Endothelial cell of umbilical vein (primary cell): ENCODE measurements around the gene STT3B. TPM values are rescaled to one million over a fixed set of nuclear protein-coding genes. Genes with fewer than 3 reads are reported as not detected.

Experiments used
- BruUV-seq: library from RNA; stranded (reverse); fragments of 400-500 nt; replicated peaks from 2 replicates; lab custom pipeline; 2021; lab: Mats Ljungman, UMichigan
- CTCF ChIA-PET: fragments of 300-600, 350-600 bp; sonication (Branson Sonifier 250); formaldehyde crosslinking; loops from one replicate; lab custom pipeline; 2021; ENCODE audit warnings: antibody characterized with exemption, inconsistent platforms; lab: Charles Lee
- POLR2A ChIA-PET: fragments of 300-600, 350-600 bp; sonication (Branson Sonifier 250); formaldehyde crosslinking; loops from one replicate; lab custom pipeline; 2021; ENCODE audit warnings: antibody characterized with exemption, inconsistent platforms; lab: Charles Lee
- DNase-seq: peaks from one replicate; pipeline ENCODE4 v3.0.0-alpha.2; 2011; ENCODE audit warnings: low read depth, low spot score
- FAIRE-seq: peaks from 2 replicates; lab custom pipeline; 2011; peaks lifted over from hg19 to GRCh38; lab: Jason Lieb, UNC
- H2AFZ ChIP-seq: 2 replicates; pipeline ENCODE4 v1.6.0; 2012; ENCODE audit warnings: low read depth, low read length, control low read depth, inconsistent platforms
- H3K27ac ChIP-seq: 2 replicates; pipeline ENCODE4 v1.5.1; 2011; ENCODE audit warnings: low read depth, mild to moderate bottlenecking, control low read depth, low read length, moderate library complexity; ENCODE audit not compliant: insufficient read depth
- H3K27me3 ChIP-seq, 2 experiments: 2 replicates each; pipeline versions ENCODE4 v1.6.0 to v1.6.1; 2011; ENCODE audit warnings: low read length in 2 of 2, mixed read lengths in 1 of 2; ENCODE audit not compliant: control insufficient read depth in 2 of 2, insufficient read depth in 2 of 2
- H3K36me3 ChIP-seq, 2 experiments: 2 replicates in 1 of 2; 3 replicates in 1 of 2; pipeline ENCODE4 v1.5.1; 2011; ENCODE audit warnings: low read length in 2 of 2, mild to moderate bottlenecking in 1 of 2, moderate library complexity in 1 of 2; ENCODE audit not compliant: control insufficient read depth in 2 of 2, insufficient read depth in 2 of 2; ENCODE audit errors: extremely low read depth in 1 of 2
- H3K4me1 ChIP-seq: 3 replicates; pipeline ENCODE4 v1.5.1; 2011; ENCODE audit warnings: mild to moderate bottlenecking, low read length; ENCODE audit not compliant: control insufficient read depth, insufficient read depth; ENCODE audit errors: extremely low read depth
- H3K4me2 ChIP-seq: 2 replicates; pipeline ENCODE4 v1.6.1; 2011; ENCODE audit warnings: low read length, control low read depth, mixed read lengths; ENCODE audit not compliant: insufficient read depth
- H3K4me3 ChIP-seq, 3 experiments: fragments of 200-600 bp in 1 of 3; sonication (generic), shearing (Covaris generic) in 1 of 3; replicated peaks in 1 of 3; 2 replicates each; pipeline ENCODE4 v1.5.1; 2011 to 2016; ENCODE audit warnings: control low read depth in 3 of 3, low read length in 3 of 3, mild to moderate bottlenecking in 2 of 3, inconsistent platforms in 1 of 3, low read depth in 1 of 3, moderate library complexity in 1 of 3; ENCODE audit not compliant: insufficient read depth in 1 of 3
- H3K79me2 ChIP-seq: 2 replicates; pipeline ENCODE4 v1.6.0; 2012; ENCODE audit warnings: low read length, inconsistent platforms; ENCODE audit not compliant: control insufficient read depth, insufficient read depth
- H3K9ac ChIP-seq: replicated peaks from 2 replicates; pipeline ENCODE3; 2011; ENCODE audit warnings: low read length, control low read depth; ENCODE audit not compliant: insufficient read depth; ENCODE audit errors: extremely low read depth
- H3K9me1 ChIP-seq: replicated peaks from 3 replicates; pipeline ENCODE4 v1.6.0; 2011; ENCODE audit warnings: mild to moderate bottlenecking, low read length; ENCODE audit not compliant: control insufficient read depth, insufficient read depth; ENCODE audit errors: extremely low read depth
- H3K9me3 ChIP-seq: replicated peaks from 2 replicates; pipeline ENCODE4 v1.5.1; 2012; ENCODE audit warnings: low read length, inconsistent platforms; ENCODE audit not compliant: control insufficient read depth, insufficient read depth
- H4K20me1 ChIP-seq: replicated peaks from 2 replicates; pipeline ENCODE3; 2011; ENCODE audit warnings: mild to moderate bottlenecking, low read length; ENCODE audit not compliant: control insufficient read depth, insufficient read depth; ENCODE audit errors: extremely low read depth
- EZH2 ChIP-seq: IDR thresholded peaks from 2 replicates; pipeline ENCODE4 v1.6.1; 2012; ENCODE audit warnings: borderline replicate concordance, low read depth, mild to moderate bottlenecking, moderate library complexity, low read length, inconsistent platforms; ENCODE audit not compliant: severe bottlenecking
- FOS ChIP-seq: IDR thresholded peaks from 2 replicates; pipeline ENCODE4 v1.6.1; 2011; ENCODE audit warnings: mild to moderate bottlenecking, low read length, moderate library complexity, borderline replicate concordance; ENCODE audit not compliant: insufficient read depth
- GATA2 ChIP-seq: IDR thresholded peaks from 2 replicates; pipeline ENCODE4 v1.7.0; 2011; ENCODE audit warnings: low read depth, mild to moderate bottlenecking, moderate library complexity, mixed read lengths, low read length; ENCODE audit not compliant: insufficient read length, insufficient read depth
- JUN ChIP-seq: IDR thresholded peaks from 2 replicates; pipeline ENCODE4 v1.6.1; 2011; ENCODE audit warnings: borderline replicate concordance, low read depth; ENCODE audit not compliant: insufficient read length, insufficient read depth
- MYC ChIP-seq: IDR thresholded peaks from one replicate; pipeline ENCODE4 v1.6.1; 2011; ENCODE audit warnings: mild to moderate bottlenecking, low read depth, low read length
- POLR2A ChIP-seq: IDR thresholded peaks from 2 replicates; pipeline ENCODE4 v1.6.1; 2012; ENCODE audit warnings: low read depth, mild to moderate bottlenecking, control low read depth, low read length
- POLR2AphosphoS5 ChIP-seq: IDR thresholded peaks from 2 replicates; pipeline ENCODE4 v1.6.1; 2012; ENCODE audit warnings: low read depth, mild to moderate bottlenecking, control low read depth, low read length, moderate library complexity; ENCODE audit not compliant: insufficient read depth
- dilution Hi-C: fragments of 300-500 bp; cut with MboI; formaldehyde crosslinking; loops from one replicate; pipeline ENCODE4 v1.15.0; 2019; ENCODE audit warnings: low sequenced_read_pairs; ENCODE audit not compliant: extremely low pct_ligation_motif_present
- intact Hi-C: fragments of 100-400 bp; cut with micrococcal nuclease; formaldehyde crosslinking; loops from one replicate; pipeline ENCODE4 v1.10.0; 2022
- polyA plus RNA-seq, 4 experiments: library from polyadenylated mRNA; depleted of rRNA in 3 of 4; stranded (reverse) in 3 of 4; unstranded in 1 of 4; fragments of >200 nt; gene quantifications; 2 replicates each; pipeline versions ENCODE4 v1.2.1 to v1.2.3, GENCODE V29; 2011 to 2012; ENCODE audit warnings: missing spikeins in 1 of 4
- total RNA-seq: library from RNA; stranded (reverse); gene quantifications from 2 replicates; pipeline ENCODE4 v1.2.3, GENCODE V29; 2021
- TF ChIP-seq, protein P1 (sequence below): IDR thresholded peaks from 2 replicates; pipeline ENCODE4 v1.6.1; 2011; ENCODE audit not compliant: insufficient read depth, insufficient read length
- TF ChIP-seq, protein P2 (sequence below), 2 donors: IDR thresholded peaks; 1 replicate in 1 of 2; 2 replicates in 1 of 2; pipeline ENCODE4 v1.5.1; 2011; ENCODE audit warnings: low read length in 2 of 2, mild to moderate bottlenecking in 2 of 2, moderate library complexity in 2 of 2, control low read depth in 1 of 2, inconsistent platforms in 1 of 2, low read depth in 1 of 2; ENCODE audit not compliant: insufficient read depth in 1 of 2; ENCODE audit errors: extremely low read depth in 1 of 2

STT3B gene
- total and polyA plus RNA-seq, 2 donors (not counting 3 experiments of a cell fraction or from before 2014, with no cell fraction given): 56.4 to 113 TPM

DNA sequence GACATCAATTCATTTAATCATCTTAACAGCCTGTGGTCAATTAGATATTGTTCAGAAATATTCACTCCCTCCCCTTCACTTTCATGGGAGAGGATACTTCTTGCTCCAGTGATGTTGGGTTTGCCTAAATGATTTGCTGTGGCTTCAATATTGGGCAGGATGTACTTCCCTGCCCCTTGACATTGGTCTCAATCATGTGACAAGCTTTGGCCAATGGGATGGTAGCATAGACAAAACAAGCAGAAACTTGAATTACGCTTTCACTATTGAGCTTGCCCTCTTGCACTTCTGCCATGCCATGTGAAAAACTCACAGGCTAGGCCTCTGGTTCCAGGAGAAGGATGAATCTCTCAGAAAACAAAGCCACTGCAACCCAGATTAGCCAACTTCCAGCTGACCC lies 42.2 kb upstream of the STT3B start:
- POLR2A ChIA-PET: no interaction called here
- no peak for FAIRE-seq
- dilution Hi-C loops: no loop called here
- Histone ChIP-seq H4K20me1 (no peaks in the 10 kb centered on the region), H3K36me3 (no peaks in the 10 kb centered on the region), H3K4me1 (no peaks in the 10 kb centered on the region), H3K9ac (no peak overlapping the region), H3K9me3 (no peaks in the 10 kb centered on the region), H3K27me3 (no peaks in the 10 kb centered on the region), H3K27ac (no peak overlapping the region), H2AFZ (no peak overlapping the region), H3K9me1 (no peaks in the 10 kb centered on the region), H3K4me3 (no peak overlapping the region), H3K4me2 (no peak overlapping the region), H3K79me2 (no peaks in the 10 kb centered on the region)
- CTCF ChIA-PET: no interaction called here
- no TSS peak for BruUV-seq
- no peak for DNase-seq
- TF ChIP-seq GATA2 (no peak), MYC (no peak)
- TF ChIP-seq, protein P1, sequence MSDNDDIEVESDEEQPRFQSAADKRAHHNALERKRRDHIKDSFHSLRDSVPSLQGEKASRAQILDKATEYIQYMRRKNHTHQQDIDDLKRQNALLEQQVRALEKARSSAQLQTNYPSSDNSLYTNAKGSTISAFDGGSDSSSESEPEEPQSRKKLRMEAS: no peak
- intact Hi-C loops: no loop called here

DNA sequence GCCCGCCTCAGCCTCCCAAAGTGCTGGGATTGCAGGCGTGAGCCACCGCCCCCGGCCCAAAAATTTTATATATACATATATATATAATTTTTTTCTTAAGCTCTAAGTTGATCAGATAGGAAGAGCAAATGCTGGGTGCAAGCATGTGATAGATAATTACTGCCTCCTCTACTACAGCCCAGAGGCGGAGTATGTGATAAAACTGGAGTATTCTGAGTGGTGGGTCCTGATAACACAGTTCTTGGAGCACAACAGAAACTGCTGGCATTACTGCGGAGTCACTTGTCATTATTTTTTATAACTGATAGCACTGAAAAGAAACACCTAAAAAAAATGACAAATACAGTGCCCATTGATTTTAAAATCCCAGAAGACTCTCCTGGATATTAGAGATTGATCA lies 41.1 kb upstream of the STT3B start:
- dilution Hi-C loops: no loop called here
- FAIRE-seq: no peak
- CTCF ChIA-PET: no interaction called here

More for the DNA sequence above, 41.1 kb upstream of the STT3B start:
- H3K4me2 ChIP-seq: no peak overlapping the region
- TF ChIP-seq, protein P1: no peak
- TF ChIP-seq, protein P2, sequence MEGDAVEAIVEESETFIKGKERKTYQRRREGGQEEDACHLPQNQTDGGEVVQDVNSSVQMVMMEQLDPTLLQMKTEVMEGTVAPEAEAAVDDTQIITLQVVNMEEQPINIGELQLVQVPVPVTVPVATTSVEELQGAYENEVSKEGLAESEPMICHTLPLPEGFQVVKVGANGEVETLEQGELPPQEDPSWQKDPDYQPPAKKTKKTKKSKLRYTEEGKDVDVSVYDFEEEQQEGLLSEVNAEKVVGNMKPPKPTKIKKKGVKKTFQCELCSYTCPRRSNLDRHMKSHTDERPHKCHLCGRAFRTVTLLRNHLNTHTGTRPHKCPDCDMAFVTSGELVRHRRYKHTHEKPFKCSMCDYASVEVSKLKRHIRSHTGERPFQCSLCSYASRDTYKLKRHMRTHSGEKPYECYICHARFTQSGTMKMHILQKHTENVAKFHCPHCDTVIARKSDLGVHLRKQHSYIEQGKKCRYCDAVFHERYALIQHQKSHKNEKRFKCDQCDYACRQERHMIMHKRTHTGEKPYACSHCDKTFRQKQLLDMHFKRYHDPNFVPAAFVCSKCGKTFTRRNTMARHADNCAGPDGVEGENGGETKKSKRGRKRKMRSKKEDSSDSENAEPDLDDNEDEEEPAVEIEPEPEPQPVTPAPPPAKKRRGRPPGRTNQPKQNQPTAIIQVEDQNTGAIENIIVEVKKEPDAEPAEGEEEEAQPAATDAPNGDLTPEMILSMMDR (IDR thresholded peaks at IDR 0.05; ENCODE audit: extremely low read depth in 1 of 2, insufficient read depth in 1 of 2, low read depth in 1 of 2, low read length in 2 of 2): no peak
- TF ChIP-seq FOS: no peak
- no peak for TF ChIP-seq POLR2A
- no peak for TF ChIP-seq GATA2
- no peak for TF ChIP-seq MYC
- TF ChIP-seq JUN: no peak
- TF ChIP-seq POLR2AphosphoS5: no peak
- no peak for TF ChIP-seq EZH2
- H3K9ac ChIP-seq: no peak overlapping the region
- no peak overlapping the region for H3K27ac ChIP-seq
- no peaks in the 10 kb centered on the region for H3K36me3 ChIP-seq
- no peak overlapping the region for H3K4me3 ChIP-seq
- H3K9me1 ChIP-seq: no peaks in the 10 kb centered on the region
- H3K9me3 ChIP-seq: no peaks in the 10 kb centered on the region
- H3K27me3 ChIP-seq: no peaks in the 10 kb centered on the region
- DNase-seq: no peak
- H3K4me1 ChIP-seq: no peaks in the 10 kb centered on the region
- H2AFZ ChIP-seq: no peak overlapping the region
- H4K20me1 ChIP-seq: no peaks in the 10 kb centered on the region
- BruUV-seq: no TSS peak
- intact Hi-C loops: no loop called here
- no peaks in the 10 kb centered on the region for H3K79me2 ChIP-seq
- POLR2A ChIA-PET: no interaction called here
